ENCODE data around the gene COL4A1. TPM values are rescaled to one million over a fixed set of nuclear protein-coding genes. Genes with fewer than 3 reads are reported as not detected.
A peak's percentile ranks its signal among the peaks of the same experiment; 100 is the strongest.

The COL4A1 gene
- total RNA-seq, 1 experiment from 2014 or later = 207 TPM

DNA sequence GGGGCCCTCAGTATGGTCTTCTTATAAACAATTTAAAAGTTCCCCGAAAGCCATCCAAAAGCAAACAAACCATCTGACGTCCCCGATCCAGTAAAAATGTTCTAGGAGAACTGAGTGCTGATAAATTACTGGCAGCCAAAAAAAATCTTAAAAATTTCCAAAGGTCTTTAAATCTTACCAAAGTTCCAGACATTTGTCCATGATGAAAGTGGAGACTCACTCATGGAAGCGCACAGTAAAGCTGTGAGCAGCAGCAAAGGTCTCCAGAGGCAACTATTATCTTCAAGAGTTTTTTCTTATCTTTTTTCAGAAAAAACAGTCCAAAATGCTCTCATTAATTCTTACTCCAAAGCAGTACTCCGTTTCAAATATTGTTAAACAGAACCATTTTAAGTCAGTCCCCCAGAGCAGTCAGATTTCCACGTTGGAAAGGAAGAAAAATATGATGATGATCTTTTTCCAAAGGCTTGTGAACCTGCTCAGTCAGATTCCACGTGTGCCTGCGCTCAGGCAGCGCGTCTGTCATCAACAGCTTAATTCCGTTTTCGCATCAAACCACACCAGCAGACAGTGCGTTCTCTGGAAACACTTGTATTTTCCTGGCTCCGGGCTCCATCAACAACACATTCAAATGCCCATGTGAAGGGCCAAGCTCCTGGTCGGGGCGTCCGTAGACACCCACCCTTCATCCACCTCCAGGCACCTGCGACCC is 85.4 kb downstream of the COL4A1 start:
- no peak for DNase-seq (ENCODE audit: low read depth)

DNA sequence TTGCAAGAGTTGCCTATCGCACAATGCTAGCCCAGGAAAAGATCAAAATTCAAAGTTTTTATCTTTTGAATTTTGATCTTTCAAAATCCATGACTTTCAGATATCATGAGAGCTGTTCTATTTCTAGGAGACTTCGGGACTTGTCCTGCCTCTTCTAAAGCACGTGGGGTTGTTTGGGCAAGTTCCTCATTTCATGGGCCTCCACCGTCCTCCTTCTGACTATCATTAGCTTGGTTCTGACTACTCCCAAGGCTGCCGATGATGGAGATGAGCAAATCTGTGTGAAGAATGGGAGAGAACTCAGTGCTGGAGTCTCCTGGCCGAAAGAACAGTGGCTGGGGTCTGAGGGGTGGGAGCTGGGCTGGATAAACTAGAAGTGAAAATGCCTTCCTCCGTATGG is 86.5 kb downstream of the COL4A1 start:
- no peak for DNase-seq (ENCODE audit: low read depth)

DNA sequence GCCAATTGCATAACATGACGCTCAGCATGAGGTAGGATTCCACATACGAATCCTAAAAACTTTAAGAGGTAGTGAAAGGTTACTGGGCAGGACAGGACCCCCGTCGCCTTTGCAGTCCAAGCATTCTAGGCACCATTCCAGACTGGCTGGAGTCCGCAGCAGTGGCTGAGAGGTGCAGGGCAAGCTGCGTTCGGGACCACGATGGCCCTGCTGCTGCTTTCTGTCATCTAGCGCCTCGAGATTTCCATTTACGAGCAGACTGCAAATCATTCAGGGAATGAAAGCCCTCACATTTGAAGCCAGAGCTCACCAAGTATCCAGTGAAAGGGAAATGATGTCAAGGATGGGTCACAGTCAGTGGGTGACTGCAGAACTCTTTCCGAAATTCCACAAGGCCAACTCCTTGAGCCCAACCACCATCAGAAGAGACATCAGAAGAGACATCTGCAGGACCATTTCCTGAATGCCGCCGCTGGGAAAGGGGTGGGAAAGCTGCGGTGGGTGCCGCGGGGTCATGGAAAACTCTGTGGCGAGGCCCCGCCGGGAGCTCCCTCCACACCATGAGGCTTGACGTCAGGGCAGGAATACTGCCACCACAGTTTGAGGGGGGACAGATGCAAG is 88.3 kb downstream of the COL4A1 start:
- DNase-seq (ENCODE audit: low read depth) = no peak

DNA sequence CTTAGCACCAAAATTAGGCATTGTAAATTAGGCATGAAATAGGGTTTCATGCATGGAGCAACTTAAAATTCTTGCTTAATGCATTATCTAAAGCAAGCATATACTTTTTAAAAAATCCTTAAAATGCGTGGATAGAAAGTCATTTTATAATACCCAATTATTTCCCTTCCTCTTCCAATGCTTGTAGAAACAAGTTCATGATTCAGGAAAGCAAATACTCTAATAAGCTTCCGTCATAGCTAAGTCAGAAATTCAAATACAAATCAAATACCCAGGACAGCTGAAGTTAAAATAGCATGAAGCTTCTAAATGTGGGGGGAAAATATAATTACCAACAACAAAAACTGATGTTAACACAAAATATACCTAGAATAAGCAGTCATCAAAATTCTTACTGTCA is 89.1 kb downstream of the COL4A1 start:
- DNase-seq (ENCODE audit: low read depth) = no peak

DNA sequence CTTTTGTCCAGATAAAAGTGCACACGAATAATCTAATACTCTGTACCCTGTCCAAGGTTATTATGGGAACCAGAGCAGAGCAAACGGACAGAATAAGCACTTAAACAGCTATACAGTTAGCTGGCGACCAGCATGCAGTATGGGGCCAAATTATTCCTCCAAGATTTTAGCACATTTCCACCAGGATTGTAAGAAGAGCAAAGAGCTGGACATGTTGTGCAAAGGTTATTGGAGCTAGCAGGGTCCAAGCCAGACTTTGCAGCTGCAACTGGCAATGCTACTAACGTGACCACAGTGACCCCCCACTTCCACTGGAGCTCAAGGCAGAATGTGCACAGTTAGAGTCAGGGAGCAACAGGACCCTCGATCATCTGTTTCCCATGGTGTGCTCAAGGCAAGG is 89.9 kb downstream of the COL4A1 start:
- no peak for DNase-seq (ENCODE audit: low read depth)

DNA sequence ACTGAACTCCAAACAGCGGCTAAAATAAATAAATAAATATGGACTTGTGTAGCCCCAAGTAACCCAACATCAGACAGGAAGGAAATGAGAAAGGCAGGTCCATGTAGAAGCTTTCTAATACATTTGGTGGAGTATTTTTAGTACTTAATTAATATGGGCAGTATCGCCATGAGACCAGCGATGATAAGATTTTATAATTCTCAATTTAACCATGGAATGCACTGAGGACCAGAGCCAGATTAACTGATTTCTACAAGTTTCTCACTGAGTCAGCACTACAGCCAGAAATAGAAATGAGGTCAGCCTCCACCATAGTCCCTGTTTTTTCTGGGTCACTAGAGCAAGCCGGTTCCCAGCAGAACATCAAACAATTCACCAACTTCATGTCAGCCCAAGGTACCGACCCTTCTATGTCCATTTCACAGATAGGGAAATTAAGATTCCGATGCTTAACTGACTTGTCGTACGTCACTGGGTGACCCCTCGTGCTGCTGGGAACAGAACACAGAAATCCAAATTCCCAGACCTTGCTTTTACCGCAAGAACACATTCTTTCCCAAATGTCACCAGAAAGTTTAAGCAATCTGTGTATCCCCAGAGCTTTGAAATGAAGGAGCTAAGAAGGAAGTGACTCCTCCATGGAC is 90.4 kb downstream of the COL4A1 start:
- DNase-seq (ENCODE audit: low read depth) = peak; percentile 63

DNA sequence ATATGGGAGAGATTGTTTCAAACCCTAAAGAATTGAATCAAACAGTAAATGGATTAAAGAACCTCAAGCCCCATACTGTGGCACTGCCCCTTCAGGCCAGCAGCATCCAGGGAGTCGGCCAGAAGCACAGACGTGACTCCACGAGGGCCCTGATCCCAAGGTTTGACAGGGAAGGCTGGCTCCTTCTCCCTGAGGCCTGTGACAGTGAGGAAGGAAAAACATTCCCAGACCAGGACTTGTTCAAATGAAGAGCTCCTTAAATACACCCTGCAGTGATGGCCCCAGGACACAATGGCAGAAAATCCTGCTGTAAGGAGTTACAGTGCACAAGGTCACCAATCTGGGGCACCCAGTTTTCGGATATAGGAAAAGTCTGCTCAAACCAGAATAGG is 91.0 kb downstream of the COL4A1 start:
- DNase-seq (ENCODE audit: low read depth) = no peak

DNA sequence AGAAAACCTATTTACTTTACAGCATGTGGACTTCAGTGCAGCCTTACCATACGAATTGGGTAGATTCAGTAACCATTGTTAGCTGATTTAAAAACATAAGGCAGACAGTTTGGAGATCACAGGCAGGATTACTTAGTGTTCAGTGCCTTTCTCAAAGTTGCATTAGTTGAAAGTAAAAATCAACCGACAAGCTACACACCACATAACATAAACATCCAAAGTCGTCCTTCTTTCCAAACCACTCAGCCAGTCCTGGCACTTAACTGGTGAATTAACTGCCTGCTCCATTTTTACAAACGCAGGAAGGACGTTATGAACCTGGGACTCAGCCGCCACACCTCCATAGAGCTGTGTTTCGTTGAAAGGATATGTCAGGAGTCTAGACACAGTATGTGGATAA is 91.4 kb downstream of the COL4A1 start:
- no peak for DNase-seq (ENCODE audit: low read depth)

DNA sequence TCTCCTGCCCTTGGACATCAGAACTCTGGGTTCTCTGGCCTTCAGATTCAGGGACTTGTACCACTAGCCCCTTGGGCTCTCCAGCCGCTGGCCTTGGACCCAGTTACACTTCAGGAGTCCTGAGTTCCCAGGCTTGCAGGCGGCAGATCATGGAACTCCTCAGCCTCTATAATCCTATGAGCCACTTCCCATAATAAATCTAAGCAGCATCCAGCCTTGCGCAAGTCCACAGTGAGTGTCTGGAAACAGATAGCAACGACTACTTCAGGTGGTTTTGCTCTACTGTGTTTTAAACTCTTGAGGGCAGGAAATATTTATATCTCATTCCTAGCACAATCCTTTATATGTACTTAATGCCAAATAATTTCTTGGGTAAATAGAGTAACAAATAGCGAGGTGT is 92.3 kb downstream of the COL4A1 start:
- no peak for DNase-seq (ENCODE audit: low read depth)

DNA sequence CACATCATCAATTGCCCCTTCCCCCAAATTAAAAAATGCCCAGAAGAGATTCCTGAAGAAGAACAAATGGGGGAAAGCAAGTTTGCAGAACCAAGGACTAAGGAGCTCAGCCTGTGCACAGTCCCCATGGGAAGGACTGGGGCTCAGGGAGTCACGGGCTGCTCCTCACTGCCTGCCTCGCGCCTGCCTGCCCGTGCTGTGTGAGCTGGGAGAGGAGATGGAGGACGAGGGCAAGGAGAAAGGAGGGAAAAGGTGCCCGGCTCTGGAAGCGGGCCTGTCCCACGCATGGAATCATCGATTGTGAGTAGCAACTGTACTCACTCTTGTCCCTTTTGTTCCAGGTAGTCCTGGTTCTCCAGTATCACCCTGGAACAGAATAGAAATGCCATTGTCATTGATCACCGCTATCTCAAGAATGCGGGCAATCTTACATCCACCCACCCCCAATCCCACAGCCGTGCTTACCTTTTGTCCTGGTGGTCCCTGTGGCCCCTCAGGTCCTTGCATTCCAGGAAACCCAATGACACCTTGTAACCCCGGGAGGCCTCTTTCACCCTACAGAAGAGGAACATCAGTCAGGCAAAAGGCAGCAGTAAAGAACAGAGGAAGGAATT is 93.4 kb downstream of the COL4A1 start:
- no peak for DNase-seq (ENCODE audit: low read depth)

DNA sequence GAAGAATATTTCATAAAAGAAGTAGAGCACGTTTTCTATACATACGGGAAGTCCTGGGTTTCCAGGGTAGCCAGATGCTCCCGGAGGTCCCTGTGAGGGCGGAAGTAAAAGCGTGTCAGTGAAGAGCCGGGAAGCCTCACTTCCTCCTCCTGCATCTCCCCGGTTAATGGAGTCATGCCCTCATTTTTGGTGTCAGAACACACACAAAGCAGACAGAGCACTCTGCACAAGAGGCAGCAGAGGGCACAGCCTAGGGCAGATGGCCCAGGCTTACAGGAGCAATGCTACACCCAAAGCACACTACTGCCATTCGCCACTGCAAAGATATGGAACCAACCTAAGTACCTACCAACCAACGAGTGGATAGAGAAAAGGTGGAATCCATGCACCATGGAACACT is 94.4 kb downstream of the COL4A1 start:
- DNase-seq (ENCODE audit: low read depth) = no peak

DNA sequence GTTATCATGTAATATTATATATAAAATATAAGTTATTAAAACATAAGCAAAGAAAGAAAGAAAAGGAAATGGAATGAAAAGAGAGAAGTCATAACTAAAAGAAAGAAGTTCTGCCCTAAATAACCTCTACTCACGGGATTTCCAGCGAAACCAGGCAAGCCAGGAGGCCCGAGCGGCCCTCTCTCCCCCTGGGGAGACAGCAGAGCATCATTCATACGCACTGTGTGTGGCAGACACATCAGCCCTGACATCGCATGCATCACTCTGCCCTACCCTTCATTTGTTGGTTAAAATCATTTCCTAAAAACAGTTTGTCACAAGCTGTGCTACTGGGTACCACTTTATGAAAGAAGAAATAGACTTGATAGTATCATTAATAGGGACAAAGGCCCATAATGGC is 95.2 kb downstream of the COL4A1 start:
- DNase-seq (ENCODE audit: low read depth) = no peak

DNA sequence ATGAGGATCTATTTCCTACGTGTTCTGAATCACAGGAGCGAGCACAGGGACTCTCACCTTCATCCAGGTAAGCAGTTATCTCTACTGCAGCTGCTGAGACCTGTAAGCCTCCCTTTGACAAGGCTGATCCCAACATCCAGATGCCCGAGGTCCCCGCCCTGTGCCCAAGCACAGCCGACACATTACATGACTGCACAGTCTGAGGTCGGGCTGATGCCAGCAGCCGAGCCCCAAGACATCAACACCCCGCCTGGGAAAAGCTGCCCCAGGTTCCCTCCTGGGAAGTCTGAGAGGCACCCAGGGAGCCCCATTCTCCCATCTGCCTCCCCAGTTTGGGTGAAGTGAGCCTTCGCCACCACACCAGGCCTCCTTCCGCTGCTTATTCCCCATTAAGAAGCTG is 95.9 kb downstream of the COL4A1 start:
- no peak for DNase-seq (ENCODE audit: low read depth)

DNA sequence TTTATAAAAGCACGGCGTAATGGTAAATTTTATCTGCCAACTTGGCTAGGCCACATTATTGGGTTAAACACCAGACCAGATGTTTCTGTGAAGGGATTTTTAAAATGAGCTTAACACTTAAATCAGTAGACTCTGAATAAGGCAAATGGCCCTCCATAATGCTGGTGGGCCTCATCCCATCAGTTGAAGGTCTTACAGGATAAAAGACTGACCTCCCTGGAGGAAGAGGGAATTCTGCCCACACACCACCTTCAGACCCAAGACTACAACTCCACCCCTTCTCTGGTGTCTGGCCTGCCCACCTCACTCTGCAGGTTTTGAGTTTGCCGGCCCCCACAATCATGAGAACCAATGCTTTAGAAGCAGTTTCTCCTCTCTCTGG is 96.4 kb downstream of the COL4A1 start:
- no peak for DNase-seq (ENCODE audit: low read depth)

DNA sequence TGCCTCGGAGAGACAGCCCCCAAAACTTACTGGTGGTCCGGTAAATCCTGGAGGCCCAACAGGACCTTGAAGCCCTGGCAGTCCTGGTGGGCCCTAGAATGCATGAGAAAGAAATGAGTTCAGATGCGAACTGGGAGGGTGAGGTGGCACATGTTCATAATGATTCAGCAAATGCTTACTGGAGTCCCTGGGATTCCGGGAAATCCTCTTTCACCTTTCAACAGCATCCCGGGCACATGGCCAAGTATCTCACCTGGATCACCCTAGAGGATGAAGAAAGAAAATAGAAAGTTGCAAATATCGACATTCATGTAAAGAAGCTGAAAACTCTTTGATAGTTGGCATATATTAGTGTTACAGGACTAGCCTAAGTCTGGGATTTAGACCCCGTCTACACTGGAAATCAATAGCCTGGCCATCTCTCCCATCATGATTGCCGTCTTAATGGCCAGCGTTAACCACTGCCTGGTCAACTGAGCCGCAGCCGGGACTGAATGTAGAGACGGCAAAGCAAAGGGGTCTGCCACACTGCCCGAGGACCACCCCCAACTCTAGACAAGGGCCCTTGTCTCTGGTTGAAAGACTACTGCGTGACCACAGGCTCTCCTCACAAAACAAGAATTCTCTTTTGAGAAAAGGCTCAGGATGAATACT is 96.9 kb downstream of the COL4A1 start:
- no peak for DNase-seq (ENCODE audit: low read depth)

DNA sequence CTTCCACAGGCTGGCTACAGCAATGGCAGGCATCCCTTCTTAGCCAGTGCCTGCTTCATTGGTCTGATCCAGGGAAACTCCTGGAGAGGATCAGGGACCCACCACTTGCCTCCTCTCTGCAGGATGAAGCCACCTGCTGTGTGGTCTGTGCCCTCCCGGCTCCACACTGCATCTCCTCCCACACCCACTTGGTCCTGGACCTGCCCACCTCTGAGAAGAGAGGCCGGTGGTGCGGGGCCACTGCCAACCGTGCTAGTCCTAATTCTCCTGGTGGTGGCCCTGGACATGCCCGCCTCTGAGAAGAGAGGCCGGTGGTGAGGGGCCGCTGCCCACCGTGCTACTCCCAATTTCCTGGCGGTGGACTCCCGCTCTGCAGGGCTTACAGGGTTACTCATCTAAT is 98.8 kb downstream of the COL4A1 start:
- no peak for DNase-seq (ENCODE audit: low read depth)

DNA sequence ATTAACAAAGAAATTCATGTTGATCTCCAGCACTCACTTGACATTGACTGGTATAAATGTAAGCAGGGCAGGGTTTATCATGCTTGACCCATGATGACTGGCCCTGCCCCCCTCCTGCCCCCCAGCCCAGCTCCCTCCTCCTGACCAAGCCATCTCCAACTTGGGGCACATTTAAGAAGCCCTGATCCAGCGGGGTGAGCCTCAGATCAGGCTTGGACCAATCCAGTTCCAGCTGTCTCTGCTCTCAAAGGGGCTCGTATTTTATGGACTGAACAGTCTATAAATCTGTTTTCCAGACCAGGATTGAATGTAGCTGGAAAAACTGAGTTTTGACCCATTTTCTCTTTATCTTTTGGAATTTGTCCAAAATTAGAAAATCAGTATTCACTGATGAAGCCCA is 100.0 kb downstream of the COL4A1 start:
- DNase-seq (ENCODE audit: low read depth) = no peak

DNA sequence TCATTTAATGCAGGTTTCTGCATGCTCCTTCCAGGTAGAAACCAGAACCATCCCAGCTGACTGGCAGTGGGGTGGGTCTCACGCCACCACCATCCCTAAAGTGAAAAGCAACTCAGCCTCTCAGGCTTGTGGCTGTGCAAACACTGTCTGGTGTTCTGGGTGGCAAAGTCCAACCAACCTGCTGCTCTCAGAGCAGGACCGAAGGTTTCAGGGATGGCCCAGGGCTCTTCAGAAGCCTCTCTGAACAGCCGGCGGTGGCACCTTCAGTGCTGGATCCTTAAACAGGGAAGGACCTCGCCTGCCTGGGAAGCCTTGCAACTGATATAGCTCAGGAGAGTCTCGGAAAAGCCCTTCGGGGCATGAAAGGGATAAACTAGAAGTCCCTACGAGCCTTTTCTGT is 100.8 kb downstream of the COL4A1 start:
- no peak for DNase-seq (ENCODE audit: low read depth)

DNA sequence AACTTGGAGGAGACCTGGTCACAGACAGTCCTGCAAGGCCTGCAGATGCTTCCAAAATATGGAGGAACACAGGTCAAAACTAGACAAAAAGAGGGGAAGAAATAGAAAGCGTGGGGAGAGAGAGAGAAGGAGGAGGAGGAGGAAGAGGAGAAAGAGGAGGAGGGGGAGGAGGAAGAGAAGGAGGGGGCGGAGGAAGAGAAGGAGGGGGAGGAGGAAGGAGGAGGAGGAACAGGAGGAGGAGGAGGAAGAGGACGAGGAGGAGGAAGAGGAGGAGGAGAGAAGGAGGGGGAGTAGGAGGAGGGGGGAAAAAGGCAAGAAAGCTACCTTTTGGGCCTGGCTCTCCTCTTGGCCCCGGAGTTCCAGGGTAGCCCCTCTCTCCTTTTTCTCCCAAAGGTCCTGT is 105.8 kb downstream of the COL4A1 start:
- no peak for DNase-seq (ENCODE audit: low read depth)

DNA sequence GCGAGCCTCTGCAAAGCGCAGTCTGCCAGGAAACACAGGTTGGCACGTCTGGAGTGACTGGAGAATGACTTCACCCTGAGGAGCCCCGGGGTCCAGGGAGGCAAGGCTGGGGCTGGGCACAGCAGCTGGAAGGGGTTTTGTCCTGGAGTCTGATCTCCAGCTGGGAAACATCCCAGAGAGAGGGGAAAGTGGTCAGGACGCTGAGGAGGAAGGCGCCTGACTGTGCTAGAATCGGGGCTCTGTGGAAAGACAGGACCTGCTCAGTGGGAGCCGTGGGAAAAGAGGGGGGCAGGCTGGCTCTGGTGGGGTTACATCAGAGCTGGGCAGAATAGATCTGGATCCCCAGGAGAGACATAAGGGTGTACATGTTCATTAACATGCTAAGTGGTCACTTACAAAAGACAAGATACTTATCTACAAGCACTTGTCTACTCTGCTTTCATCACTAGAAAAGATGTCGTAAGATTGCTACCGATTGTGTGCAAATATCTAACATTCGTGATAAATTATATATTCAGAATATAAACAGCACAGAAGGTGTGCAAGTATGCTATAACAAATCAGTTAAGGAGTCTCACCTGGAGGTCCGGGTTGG is 106.6 kb downstream of the COL4A1 start:
- no peak for DNase-seq (ENCODE audit: low read depth)

DNA sequence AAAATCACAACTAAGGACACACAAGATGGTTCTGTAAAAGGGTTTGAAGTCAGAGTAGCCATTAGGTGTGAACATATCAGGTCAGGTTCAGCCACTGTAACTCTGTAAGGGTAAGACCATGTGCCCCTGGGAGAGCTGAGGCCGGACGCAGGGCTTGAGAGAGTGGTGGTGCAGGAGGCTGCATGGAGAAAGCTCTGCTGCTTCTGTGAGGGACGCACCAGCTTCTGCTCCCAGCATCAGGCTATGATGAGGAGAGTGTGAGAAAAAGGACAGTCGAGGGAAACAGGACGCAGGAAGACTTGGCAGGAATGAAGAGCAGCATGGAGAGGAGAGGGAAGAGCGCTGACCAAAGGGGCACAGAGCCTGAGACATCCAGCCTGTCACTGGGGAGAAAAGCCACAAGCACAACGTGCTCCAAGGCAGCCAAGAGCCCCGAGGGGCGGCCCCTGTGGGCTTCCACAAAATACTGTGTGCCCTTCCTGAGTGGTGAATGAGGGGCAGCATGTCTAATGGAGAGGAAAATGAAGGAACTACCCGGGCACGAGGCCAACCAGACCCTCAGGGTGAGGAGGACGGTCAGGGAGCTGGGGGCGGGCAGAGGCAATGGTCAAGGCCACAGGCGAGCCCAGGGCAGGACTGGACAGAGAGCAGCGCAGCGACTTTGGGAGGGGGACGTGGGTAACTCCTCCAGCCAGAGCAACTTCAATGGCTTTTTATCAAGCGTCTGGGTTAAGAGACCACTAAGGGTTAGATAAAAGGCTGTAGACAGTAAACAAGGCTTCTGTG is 107.7 kb downstream of the COL4A1 start:
- no peak for DNase-seq (ENCODE audit: low read depth)

Data from RPMI7951 (cell line).